Stimulated activated CD4-positive, alpha-beta T cell treated with anti-CD3 and anti-CD28 coated beads, TNF-alpha, amount 100 ng/mL, for 24 hours (primary cell): ENCODE results near the gene STYX.
"Not testable (repeated sequence)": the region's sequence is repeated elsewhere in the genome, so short reads cannot be mapped to it uniquely, and the experiment has no call there.

Source experiments
- DNase-seq, 3 experiments: peaks; one replicate each; pipeline ENCODE4 v3.0.0-alpha.2; 2020; ENCODE audit warnings: low read depth in 3 of 3

STYX gene

DNA sequence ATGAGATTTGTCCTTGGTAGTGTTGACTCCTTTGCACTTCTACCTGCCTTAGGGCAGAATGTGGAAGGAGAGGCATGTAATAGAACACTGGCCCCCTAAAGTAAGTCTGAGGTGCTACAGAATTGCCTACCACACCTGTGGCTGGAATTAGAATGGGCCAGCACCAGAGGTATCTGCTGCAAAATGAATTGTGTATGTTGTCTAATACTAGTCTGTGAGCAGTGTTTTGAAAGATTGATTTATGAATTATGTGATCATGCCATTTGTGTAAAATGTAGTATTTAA lies 5.7 kb upstream of the STYX start:
- DNase-seq, result no peak

DNA sequence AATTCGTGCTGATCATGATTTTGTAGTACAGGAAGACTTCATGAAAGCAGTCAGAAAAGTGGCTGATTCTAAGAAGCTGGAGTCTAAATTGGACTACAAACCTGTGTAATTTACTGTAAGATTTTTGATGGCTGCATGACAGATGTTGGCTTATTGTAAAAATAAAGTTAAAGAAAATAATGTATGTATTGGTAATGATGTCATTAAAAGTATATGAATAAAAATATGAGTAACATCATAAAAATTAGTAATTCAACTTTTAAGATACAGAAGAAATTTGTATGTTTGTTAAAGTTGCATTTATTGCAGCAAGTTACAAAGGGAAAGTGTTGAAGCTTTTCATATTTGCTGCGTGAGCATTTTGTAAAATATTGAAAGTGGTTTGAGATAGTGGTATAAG lies 2.5 kb upstream of the STYX start:
- DNase-seq, result not testable (repeated sequence)

DNA sequence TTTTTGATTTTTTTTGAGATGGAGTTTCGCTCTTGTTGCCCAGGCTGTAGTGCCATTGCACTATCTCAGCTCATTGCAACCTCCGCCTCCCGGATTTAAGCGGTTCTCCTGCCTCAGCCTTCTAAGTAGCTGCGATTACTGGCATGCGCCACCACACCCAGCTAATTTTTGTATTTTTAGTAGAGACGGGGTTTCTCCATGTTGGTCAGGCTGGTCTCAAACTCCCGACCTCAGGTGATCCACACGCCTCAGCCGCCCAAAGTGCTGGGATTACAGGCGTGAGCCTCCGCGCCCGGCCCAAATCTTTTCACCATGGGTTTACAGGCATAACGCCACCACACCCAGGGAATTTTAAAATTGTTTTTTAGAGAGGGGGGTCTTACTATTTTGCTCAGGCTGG lies 931 bp upstream of the STYX start:
- not testable (repeated sequence) for DNase-seq

DNA sequence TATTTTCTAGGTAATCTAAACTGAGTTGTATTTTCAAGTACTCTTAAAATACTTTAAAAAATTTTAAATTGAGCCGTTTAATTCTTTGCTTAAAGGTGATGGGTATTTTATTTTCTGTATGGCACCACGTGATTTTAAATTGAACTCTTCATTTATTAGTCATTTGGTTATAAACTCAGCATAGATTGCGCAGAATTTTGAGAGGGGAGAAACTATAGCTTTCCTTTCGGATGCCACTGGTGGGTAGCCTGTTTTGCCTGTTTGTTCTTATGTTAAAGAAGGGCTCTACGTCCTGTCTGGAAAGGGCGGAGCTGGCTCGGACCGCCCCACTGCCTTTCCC lies 411 bp upstream of the STYX start:
- no peak for DNase-seq

DNA sequence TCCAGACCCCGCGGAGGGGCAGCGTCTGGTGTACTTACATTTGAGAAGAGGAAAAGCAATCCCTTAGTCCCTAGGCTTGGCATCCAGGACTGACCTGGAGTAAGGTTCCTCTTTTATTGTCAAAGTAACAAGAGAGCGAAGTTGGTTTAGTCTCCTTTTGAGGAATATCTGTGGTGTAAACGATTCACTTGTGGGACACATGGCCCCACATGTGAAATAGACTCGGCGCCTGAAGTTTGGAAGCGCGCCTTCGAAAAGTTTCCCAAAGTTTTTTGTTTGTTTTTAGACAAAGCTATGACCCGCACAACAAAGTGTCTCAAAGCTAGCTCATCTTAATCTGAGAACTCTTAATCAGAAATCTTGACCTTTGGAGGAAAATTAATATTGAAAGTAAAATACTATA lies 744 bp downstream of the STYX start:
- no peak for DNase-seq

DNA sequence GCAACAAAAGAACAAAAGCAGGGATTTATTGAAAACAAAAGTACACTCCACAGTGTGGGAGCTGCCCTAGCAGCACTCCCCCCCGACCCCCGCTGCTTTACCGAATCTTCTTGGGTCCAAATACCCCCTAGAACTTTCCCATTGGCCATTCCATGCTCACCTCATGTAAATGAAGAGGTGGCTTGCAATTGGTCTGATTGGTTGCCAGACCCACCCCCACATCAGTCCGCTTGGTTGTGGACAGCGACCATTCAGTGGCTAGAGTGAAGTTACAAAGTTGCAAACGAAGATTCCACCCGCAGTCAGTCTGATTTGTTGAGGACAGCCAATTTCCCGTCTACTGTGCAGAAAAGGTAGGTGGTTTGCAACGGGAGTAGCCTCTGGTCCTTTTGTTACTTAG lies 3.9 kb downstream of the STYX start:
- DNase-seq, result no peak

DNA sequence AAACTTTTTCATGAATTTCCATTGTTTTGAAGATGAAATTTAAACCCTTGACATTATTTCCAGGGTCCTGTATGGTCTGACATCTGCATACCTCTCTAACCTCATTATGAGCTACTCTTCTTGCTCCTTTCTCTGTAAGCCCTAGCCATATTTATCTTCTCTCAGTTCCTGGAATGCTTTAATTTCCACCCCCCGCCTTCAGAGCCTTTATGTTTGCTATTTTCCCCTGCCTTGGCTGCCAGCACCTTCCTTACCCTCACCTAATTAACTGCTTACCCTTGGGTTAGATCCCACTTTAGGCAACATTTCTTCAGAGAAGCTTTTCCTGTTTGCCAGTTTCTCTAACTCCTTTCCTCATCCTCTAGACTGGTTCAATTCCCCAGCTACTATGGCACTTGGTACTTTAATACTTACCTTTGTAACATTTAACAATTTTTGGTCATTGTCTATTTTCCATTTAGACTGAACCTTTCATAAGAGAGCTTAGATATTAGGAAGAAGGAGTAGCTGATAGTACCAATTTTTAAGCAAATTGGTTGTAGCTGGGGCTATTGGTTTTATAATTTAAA lies 6.0 kb downstream of the STYX start:
- DNase-seq, result no peak

DNA sequence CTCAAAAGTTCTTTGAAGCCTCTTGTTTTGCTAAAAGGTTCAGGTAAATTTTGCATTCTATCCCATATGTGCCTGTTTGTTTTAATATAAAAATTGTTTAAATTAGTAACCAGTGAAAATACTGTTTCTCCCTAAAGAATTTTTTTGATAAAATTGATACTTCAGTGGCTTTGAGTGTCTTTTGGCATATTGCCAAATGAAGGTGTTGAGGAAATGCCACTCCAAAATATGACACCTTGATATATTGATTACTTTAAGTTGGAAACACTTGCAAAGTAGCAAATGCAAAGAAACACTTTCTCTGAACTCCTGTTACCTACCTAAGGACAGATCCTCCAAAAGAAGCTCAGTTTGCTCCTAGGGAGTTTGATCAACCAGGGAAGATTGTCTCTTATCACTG lies 8.4 kb downstream of the STYX start:
- DNase-seq, result no peak

DNA sequence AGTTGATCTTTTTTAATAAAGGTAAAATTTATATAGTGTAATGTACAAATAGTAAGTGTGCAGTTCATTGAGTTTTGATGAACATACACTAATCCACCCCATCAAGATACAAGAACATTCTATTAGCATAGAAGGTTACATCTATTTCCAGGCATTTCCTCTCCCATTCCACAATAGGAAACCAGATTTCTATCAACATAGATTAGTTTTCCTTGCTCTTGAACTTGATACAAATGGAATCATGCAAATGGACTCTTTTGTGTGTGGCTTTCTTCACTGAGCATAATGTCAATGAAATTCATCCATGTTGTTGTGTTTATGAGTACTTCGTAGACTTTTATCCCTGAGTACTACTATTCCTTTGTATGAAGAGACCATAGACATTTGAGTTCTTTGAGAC lies 10.8 kb downstream of the STYX start:
- DNase-seq, result no peak

DNA sequence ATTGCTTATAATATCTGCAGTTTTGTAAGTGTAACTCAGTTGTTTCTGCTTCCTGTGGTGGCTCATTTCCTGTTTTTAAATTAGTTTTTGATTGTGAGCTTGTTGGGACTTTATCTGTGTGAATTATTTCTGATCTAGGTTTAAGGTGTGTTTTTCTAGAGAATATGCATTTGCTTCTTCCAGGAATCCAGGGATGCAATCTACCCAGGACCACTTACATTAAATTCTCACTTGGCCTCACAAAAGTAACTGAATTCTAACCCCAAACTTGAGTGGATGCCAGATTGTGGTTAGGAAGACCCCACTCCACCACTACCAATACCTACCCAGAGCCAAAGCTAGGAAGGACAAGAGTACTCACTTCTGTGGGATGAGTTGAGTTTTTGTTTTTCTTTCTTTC lies 11.9 kb downstream of the STYX start:
- DNase-seq, result no peak

DNA sequence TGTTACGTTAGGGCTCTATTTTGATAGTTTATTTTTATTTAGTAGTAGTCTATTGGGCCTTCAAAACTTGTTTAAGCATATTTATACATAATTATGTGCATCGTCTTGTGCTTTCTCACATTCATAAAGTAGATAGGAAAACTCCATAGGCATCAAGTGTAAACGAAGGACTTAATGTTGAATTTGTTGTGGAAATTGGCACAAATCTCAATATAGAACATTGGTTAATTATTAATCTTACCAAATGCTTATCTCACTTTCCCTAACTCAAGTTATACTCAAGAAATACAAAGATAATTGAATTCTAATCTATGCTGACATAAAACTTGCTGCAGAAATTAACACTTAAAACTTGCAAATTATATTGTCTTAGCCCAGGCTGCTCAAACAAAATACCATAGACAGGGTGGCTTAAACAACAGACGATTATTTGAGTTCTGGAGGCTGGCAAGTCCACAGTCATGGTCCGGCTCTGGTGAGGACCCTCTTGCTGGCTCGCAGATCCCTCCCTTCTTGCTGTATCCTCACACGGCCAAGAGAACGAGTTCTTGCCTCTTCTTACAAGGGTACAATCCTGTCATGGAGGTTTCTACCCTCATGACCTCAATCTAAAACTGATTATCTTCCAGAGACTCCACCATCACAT lies 18.8 kb downstream of the STYX start:
- no peak for DNase-seq

DNA sequence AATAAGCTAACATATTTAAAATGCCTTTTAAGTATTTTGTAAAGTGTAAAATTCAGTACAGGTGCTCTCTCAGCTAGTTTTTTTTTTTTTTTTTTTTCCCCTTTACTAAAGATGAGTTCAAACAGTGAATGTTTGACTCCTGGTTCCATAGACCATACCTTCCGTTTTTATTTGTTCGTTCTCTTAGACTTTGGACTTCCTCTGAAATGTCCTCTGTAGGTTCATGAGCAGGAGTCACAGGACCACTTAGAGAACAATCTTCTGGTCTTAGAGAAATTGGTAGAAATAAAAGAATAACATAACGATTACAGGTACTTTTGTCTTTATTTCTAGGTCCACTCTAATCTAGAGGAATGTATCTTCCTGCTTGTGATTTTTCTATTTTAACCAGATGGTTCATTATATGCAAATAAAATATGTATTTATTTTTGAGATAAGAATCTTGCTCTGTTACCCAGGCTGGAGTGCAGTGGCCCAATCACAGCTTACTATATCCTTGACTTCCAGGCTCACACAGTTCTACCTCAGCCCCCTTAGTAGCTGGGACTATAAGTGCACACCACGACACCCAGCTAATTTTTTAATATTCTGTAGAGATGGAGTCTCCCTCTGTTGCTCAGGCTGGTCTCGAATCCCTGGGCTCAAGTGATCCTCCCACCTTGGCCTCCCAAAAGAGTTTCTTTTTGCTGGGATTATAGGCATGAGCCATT lies 25.8 kb downstream of the STYX start:
- DNase-seq, result no peak

DNA sequence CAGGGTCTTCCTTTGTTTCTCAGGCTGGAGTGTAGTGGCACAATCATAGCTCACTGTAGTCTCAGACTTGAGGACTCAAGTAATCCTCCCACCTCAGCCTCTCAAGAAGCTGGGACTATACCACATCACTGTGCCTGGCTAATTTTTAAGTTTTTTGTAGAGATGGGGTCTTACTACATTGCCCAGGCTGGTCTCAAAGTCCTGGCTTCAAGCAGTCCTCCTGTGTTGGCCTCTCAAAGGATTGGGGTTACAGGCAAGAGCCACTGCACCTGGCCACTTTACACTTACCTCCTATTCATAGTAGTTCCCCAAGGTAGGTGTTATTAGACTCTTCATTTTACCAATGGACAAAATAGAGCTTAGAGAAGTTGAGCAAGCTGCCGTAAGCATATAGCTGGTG lies 29.2 kb downstream of the STYX start:
- no peak for DNase-seq

DNA sequence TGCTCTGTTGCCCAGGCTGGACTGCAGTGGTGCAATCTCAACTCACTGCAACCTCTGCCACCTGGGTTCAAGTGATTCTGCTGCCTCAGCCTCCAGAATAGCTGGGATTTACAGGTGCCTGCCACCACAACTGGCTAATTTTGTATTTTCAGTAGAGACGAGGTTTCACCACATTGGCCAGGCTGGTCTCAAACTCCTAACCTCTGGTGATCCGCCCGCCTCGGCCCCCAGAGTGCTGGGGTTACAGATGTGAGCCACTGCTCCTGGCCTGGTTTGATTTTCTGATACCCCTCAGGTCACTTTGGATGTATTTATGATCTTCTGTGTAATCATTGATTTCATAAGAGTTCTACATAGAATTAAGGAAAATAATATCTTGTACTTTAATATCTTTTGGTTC lies 33.0 kb downstream of the STYX start:
- not testable (repeated sequence) for DNase-seq

DNA sequence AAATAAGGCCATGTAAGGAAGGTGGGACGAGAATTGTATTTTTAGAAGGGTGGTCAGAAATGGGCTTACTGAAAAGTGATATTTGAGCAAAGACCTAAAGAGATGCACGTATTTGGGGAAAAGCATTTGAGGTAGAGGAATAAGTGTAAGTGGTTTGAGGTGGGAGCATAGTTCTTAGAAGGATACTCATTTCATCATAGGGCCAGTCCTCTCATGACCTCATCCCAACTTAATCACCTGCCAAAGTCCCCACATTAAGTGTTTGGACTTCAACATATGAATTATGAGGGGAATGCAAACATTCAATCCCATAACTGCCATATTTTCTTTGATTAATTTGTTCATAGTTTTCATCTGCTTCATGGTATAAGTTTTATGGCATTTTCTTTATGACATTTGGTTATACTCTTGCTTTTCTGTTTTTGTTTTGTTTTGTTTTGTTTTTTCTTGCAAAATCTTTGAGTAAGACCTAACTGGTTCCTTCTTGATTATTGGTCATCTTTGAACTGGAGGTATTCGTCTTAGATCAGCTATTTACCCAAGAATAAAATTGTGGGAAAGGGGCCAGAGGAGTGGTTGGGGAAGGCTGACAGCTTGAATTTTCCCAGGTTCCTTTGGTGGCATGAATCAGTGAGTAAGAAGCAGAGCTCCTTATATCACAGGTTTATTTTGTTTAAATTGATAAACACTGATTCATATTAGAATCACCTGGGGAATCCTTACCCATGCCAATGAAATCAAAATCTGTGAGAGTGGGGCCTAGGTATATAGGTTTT lies 37.3 kb downstream of the STYX start:
- DNase-seq, result no peak

DNA sequence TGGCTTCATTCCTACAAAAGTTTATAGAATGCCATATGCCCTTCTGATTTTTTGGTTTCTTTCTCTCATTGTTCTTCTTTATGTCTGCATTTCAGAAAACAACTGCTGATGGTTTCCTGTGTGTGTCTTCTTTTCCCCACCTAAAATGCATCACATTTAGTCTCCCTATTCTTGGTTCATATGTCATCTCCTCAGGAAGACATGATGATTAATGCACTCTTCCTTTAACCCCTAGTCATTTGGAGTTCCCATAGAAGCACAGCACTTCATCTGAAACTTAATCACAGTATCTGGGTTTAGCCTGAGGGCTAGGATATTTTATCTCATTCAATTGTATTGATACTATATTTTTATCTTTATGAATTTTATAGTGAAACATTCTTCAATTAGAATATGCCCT lies 39.9 kb downstream of the STYX start:
- DNase-seq, result no peak

DNA sequence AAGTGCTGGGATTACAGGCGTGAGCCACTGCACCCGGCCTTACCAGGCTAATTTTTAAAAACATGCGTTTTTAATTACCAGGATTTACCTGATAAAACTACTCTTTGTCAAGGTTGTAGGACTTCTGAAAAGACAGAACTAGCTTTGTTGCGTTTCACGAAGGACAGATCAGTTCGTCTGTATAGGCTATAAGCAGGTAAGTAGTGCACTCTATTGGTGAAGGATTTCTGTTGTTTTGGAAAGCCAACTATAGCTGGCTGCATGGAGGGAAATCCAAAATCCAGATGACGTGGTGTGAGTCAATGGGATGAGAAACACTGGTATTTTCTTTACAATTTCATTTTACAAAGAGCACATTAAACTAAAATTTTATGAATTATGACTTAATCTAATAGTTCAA lies 46.9 kb downstream of the STYX start:
- DNase-seq, result no peak

DNA sequence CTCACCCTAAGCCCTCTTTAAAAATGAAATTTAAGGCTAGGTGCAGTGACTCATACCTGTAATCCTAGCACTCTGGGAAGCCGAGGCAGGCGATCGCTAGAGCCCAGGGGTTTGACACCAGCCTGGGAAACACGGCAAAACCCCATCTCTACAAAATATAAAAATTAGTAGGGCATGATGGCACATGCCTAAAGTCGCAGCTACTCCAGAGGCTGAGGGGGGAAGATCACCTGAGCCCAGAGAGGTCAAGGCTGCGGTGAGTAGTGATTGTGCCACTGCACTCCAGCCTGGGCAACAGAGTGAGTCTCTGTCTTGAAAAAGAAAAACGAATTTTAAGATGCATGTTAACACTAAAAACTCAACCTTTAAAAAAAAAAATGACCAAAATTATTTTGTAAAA lies 48.7 kb downstream of the STYX start:
- DNase-seq, result no peak

DNA sequence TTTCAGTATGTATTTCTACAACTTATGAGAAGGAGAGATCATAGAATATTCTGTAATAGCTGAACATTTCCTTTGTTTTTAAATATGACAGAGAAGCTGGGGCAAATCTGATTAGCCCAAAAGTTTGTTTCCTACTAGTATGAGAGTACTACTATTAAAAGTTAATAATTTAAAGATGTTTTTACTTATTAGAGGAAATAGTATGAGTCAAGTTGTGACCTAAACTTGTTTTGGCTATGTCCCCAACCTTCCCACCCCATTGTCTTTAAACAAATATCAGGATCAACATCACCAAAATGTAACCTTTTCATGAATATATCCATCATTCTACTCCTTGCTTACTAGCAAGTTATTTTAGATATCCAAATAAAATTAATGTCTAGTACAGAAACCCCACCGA lies 50.9 kb downstream of the STYX start:
- no peak for DNase-seq

DNA sequence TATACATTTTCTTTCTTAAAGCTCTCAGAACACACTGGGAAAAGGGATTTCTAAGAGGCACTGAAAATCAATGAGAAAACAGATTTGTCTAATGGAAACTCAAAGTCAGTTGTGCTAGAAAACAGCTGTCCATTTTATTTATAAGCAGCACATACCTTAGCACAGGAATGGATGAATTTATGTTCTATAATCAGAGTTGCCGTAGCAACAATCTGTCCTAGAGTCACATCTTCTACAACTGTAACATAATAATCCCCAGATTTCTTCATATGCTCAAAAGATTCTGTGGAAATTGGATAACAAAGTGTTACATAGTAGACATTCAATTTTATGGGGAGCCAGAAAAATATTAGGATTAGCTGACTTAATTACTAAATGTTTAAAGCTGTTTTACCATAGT lies 51.7 kb downstream of the STYX start:
- DNase-seq, result no peak

DNA sequence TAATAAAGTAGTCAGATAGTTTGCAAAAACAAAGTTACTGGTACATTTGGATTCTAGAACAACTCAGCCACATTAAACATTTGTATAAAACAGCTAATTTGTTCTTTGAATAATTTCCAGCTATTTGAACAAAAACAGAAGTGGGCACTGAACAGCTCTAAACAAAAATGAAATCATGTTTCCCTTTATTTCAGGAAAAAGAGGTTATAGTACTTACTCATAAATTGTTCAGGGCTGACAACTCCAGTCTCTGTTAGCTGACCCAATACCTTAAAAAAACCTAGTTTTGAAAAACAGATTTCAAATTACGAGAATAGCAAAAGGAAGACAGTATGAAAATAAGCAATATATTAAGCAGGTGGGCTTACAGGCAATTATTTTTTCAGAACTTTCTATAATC lies 53.2 kb downstream of the STYX start:
- no peak for DNase-seq

DNA sequence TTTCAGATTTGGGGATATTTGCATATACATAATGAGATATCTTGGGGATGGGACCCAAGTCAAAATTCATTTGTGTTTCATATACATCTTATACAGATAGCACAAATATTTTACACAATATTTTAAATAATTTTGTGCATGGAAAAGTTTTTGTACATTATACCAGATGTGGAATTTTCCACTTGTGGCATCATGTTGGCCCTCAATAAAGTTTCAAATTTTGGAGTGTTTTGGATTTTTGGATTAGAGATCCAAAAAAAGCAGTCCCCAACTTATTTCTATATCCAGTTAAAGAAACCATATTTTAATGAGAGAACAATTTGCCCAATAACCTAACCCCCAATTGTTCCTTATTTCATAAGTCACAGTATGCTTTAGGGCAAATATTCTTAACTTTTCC lies 56.9 kb downstream of the STYX start:
- no peak for DNase-seq

DNA sequence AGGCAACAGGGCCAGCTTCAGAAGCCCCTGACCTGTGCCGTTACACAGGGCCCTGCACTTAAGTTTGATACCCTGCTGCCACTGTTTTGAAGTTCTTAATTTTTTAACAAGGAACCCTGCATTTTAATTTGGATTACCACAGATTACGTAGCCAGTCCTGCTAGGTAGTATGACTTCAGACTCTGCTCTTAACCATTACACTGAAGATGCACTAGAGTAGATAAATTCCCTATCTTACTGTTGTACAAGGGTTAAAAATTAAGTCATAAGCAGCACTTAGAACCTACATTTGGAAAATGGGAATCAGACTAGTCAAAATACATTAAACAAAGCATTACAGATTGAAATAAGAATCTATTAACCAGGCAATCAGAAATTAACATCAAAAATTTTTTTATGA lies 59.2 kb downstream of the STYX start:
- no peak for DNase-seq
